Stimulated activated naive CD8-positive, alpha-beta T cell treated with anti-CD3 and anti-CD28 coated beads, Interleukin-15, Interleukin-2, amounts not matched to agents 100 U/mL and 50 U/mL, for 24 hours (primary cell): ENCODE measurements around the gene SLC25A47.
A peak's percentile ranks its signal among the peaks of the same experiment; 100 is the strongest.
"Not testable (repeated sequence)": the region's sequence is repeated elsewhere in the genome, so short reads cannot be mapped to it uniquely, and the experiment has no call there.

Source experiments
- ATAC-seq: fragments of 150-1000 bp; cut with Tn5 transposase; one replicate; pipeline ENCODE4 v1.10.0; 2021
- DNase-seq: peaks from one replicate; pipeline ENCODE4 v3.0.0; 2021

Gene SLC25A47

DNA sequence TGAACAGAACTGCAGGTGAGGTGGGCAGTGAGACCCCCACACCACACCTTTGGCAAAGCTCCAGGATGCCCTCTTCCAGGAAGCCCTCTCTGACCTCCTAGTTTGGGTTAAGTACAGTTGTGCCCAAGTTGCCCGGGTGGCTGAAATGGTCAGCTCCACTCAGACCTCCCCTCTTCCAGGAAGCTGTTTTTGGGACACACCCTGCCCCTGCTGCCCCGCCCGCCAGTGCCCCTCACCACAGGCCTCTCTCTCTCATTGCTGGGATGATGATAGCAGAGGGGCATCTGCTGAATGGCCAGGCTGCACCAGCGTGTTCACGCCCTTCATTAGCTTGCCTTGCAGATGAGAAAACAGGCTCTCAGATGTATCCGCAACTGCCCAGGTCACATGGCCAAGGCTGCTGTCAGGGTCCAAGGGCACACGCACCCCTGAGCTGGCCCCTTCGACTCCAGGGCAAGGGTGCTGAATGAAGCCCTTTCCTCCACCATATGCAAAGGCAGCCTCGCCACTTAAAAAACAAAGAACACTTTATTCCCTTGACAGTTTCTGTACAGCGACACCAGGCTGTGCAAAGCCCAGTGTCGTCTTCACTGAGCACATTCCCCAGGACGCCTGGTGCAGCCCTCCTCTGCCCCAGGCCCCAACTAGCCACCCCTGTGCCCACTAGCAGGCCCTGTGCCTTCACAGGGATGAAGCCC lies 32.4 kb upstream of the SLC25A47 start:
- DNase-seq (no peak), ATAC-seq (no peak)

DNA sequence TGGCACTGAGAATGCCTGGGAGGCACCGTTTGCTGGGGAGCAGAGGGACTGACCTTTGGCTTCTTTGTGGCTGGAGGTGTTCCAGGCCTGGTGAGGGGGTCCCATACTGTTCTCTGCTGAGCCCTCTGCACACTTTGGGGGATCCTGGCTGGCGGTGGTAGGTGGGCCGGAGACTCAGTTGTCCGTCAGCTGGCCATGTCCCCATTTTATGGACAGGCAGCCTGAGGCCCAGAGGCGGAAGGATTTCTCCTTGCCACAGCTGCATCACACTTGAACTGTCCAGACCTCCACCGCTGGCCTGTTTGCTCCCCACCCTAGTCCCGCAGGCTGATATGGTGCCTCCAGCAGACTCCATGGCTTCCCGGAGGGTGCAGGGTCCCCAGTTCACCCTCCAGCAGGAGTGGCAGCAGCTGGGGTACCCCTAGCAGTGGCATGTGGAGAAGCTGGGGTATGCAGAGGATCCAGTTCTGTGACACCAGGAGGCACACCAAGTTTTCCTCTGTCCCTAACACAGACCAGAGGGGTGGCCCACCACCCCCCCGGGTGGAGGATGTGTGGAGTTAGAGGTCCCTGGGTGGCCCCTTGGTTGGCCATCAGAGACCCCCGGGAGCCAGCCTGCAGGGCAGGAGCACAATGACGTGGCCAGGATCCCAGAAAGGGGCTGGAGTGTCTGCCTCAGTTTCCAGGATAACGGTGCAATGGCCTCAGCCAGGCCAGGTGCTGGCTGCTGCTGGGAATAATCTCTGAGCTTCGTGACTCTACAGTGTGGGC lies 31.6 kb upstream of the SLC25A47 start:
- DNase-seq, result no peak
- ATAC-seq, result no peak

DNA sequence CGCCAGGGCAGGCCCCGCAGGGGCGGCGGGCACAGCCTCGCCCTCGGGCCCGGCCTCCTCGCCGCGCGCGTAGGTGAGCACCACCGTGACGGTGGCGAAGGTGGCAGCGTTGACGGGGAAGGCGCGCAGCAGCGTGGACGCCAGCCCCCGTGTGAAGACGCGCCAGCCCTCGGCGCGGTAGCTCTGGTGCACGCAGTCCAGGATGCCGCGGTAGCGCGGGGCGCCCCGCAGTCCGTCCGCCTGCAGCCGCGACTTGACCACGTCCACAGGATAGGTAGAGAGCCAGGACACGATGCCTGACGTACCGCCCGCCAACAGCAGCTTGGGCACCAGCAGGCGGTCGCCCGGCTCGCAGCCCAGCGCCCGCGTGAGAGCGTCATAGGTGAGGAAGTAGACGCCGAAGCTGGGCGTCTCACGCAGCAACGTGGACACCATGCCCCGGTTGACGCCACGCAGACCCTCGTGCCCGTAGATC lies 30.8 kb upstream of the SLC25A47 start:
- DNase-seq, result no peak
- no peak for ATAC-seq

DNA sequence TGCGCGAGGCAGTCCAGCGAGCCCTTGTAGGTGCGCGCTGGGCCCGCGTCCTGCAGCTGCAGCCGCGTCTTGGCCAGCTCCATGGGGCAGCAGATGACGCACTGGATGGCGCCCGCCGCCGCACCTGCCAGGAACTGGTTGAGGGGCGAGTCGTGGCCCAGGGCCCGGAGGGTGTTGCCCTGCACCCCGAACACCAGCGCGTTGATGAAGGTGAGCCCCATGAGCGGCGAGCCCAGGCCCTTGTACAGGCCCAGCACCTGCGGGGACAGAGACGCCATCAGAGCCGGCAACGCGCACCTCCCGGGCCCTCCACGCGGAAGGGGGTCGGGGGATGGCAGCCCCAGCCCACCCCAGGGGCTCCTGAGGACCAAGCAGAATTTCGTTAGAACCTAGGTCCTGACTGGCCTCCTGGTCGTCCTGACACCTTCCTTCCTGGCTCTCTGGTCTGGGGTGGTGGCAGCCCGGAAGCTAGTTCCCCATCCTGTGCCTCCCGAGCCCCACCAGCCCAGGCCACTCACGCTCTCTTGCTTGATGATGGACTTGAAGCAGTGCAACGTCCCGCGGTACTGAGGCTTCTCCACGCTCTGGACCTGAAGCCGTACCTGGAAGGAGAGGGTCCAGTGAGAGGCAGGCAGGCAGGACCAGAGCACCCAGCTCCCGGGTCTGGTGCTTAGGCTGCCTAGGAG lies 30.2 kb upstream of the SLC25A47 start:
- DNase-seq (no peak), ATAC-seq (no peak)

DNA sequence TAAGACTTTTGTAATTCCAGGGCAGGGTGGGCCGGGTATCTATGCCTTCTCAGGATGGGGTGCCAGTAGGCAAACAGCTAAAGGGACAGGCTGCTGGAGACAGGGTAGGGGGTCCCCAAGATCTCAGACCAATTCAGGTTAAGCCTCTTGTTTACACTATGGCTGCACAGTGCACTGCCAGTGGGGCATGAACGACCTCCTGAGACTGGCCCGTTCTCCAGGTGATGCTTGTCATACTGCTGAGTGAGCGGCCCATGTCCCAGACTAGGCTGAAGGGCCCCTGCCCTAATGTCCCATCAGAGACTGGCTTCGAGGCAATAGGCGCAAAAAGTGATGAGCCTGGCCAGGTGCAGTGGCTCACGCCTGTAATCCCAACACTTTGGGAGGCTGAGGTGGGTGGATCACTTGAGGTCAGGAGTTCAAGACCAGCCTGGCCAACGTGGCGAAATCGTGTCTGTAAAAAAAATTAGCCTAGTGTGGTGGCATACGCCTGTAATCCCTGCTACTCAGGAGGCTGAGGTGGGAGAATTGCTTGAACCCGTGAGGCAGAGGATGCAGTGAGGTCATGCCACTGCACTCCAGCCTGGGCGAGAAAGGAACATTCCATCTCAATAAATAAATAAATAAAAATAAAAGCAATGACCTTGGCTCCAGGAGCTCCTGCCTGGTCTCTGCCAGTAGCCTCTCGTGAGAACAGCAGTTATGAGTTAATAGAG lies 29.5 kb upstream of the SLC25A47 start:
- no peak for ATAC-seq
- DNase-seq, result no peak

DNA sequence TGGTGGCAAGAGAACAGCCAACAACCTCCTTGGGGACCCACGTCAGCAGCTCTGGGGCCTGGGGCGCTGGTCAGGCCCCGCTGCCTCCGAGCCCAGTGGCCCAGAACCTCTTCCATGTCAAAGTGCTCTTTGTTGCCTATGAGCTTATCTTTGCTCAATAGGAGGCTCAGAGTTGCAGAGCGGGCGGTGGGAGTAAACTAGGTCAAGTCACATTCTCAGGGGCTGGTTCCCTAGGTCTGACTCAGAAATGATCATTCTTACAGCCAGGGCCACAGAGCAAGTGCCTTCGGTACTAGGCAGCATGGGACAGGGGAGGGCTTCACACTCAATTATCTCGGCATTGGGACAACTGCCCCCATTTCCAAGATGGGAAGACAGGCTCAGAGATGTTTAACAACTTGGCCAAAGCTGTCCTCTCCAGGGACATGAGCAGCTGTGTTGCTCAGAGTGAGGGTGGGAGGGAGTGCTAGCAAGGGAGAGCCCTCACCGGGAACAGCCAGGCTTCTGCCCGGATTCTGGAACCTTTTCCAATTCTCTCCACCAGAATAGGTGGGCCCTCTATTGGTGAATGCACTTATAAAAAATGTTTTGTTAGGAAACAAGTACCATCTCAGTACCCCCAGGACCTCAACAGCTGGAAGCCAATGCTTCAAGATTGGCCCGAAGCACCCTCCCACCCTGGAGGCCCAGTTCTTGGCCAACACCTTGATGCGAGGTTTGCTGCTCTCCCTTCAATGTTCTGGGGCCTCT lies 28.8 kb upstream of the SLC25A47 start:
- no peak for DNase-seq
- ATAC-seq, result no peak

DNA sequence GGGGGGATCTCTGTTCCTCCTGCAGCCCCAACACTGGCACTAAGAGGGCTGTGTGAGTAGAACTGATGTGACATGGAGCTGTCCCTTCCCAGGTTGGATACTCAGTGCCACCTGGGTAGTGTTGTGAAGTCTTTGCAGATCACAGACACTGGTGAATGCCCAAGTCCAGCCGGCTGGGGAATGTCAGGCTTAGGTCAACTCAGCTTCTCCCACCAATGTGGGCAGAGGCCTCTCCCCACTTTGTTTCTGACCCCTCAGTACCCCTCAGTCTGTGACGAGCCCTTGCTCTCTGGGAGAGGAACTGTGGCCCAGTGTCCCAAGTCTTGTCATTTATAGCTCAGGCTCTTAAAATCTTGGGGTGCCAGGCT lies 28.2 kb upstream of the SLC25A47 start:
- ATAC-seq, result no peak
- DNase-seq, result no peak

DNA sequence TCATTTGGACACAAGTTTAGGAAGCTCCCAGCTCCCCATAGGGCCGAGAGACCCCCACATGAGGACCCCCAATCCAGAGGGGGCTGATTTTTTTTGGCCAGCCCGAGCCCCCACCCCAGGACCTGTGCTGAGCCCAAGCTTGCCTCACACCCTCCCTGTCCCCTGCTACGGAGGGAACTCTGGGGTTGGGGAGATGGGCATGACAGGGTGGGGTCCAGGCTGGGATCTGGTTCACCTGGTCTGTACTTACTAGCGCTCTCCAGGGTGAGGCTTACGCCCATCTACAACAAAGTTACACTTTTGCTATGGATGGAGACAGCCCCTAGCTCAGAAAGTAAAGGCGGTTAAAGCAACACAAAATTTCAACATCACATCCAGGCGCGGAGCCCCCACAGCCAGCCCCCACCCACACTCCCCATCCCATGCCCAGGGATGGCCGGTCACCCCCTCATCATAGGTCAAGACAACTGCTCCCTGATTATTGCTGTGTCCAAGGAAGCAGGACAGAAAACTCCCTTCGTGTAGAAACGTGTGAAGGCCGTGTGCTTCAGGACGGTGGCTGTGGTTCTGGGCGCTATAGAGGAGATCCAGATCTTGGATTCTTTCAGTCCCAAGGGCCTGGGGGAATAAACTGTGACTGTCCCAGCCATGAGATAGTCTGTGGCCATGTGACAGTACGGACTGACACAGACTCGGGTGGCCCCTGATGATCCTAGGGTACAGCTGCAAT lies 27.6 kb upstream of the SLC25A47 start:
- no peak for ATAC-seq

DNA sequence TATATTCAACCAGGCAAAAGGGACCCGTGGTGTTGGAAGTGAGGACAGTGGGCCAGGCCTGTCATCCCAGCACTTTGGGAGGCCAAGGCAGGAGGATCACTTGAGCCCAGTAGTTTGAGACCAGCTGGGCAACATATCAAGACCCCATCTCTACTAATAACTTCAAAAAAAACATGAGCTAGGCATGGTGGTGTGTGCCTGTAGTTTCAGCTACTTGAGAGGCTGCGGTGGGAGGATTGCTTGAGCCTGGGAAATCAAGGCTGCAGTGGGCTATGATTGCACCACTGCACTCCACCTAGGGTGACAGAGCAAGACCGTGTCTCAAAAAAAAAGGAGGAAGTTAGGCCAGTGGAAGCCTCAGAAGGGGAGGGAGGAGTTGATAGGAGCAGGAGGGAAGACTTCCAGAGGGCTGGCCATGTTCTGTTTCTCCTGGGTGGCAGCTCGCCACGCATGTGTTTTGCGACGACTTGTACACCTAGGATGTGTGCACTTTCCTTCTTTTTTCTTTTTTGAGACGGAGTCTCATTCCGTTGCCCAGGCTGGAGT lies 27.0 kb upstream of the SLC25A47 start:
- ATAC-seq (no peak), DNase-seq (no peak)

More for the DNA sequence above, 27.6 kb upstream of the SLC25A47 start:
- no peak for DNase-seq

DNA sequence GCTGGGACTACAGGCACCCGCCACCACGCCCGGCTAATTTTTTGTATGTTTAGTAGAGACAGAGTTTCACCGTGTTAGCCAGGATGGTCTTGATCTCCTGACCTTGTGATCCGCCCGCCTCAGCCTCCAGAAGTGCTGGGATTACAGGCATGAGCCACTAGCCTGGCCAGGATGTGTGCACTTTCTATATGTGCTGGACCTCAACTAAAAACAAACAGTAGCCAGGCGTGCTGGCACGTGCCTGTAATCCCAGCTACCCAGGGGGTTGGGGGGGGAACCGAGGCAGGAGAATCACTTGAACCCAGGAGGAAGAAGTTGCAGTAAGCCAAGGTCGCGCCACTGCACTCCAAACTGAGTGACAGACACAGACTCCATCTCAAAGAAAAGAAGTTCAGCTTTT lies 26.4 kb upstream of the SLC25A47 start:
- not testable (repeated sequence) for DNase-seq, ATAC-seq

DNA sequence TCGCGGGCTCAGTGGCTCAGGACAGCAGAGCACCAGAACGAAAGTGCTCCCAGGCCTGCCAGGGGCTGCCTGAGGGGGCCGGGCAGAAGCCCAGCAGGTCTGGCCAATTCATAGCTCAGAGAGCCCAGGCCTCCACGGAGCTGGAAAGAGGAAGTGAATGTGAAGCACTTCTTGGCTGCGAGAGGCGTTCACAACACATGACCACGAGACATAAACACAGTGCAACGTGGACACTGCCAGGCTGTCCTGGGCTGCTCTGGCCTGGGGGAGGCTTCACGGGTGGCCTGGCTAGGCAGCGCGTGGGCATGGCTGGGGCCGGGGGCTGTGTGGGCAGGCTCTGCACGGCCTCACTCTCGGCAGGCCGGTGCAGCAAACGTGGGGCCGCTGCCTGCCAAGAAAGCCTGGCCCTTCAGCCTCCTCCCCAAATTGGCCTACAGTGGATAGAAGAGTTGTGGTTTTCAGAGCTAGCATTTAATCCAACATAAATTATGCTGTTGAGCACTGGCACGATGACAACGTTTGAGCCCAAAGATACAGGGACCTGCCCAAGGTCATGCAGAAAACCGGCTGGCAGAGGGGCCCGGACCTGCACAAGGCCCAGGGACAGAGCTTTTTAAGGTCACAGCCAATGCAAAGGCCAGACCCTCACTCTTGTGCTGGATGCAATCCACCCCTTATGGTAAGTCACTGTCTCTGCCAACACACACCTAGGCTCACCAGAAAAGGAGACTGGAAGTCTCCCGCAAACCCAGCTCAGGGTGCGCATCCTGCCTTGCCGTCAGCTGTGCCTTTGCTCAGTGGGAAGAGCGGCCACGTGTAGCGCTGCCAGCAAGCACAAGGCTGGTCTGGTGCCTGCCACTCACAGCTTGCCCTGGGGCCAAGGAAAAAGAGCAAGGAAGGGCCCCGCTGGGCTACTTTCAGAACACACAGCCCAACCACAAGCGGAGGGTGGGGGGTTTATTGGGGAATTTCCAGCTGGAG lies 25.5 kb upstream of the SLC25A47 start:
- peak; percentile 20 for ATAC-seq
- DNase-seq, result no peak

DNA sequence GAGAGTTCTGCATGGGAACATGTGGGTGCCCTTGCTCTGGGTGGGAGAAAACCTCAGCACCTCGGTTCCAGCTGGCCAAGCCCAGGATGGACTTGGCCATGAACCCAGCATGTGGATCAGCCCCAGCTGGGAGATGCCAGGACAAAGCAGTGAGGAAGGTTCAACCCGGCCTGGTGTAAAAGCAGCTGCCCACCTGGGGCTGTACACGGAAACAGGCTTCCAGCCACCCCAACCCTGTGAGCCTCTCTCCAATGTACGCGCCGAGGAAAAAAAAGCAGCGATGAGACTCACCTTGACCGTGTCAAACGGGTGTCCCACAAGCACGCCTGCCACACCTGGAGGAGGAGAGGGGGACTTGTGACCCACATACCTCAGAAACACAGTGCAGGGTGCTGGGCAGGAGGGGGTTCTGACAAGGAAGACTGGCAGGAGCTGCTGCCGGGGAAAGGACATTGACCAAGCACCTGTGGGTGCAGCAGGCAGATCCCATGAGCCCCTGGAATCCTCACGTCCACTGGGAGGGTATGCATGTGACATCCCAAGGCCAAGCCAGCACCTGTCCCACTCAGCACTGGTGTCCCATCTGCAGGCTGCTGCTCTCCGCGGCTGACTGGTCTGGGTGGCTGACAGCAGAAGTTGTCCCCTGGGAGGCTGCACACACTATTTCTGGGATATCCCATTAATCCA lies 24.4 kb upstream of the SLC25A47 start:
- DNase-seq, result no peak

DNA sequence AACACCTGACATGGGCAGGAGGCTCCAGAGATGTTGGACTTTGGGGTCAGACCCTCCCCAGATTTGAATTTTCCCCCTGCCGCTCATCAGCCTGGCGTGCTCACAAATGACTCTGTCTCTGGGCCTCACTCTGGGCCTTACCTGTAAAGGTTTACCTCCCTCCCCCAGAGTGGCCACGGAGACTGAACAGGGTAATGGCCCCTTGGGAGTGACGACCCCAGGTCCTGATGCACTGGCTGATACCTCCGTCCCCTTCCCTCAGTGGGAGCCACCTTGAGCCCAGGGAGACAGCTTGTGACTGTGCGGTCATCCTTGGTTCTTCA lies 23.9 kb upstream of the SLC25A47 start:
- ATAC-seq (no peak), DNase-seq (no peak)

More for the DNA sequence above, 24.4 kb upstream of the SLC25A47 start:
- no peak for ATAC-seq

DNA sequence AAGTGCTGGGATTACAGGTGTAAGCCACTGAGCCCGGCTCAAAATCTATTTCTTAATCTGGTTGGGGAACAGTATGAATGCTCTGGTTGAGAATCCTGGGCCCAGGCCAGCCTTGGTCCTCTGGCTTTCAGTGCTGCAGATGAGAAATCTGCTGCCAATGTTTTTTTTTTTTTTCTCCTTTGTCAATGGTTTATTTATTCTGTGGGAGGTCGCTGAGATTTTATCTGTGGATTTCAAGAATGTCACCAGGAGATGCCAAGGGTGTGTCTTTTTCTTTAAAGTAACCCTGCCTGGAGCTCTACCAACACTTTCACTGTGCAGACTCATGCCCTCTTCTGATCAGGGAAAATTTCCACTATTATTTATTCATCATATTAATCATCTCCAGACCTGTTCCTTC lies 20.5 kb upstream of the SLC25A47 start:
- DNase-seq (no peak), ATAC-seq (no peak)

DNA sequence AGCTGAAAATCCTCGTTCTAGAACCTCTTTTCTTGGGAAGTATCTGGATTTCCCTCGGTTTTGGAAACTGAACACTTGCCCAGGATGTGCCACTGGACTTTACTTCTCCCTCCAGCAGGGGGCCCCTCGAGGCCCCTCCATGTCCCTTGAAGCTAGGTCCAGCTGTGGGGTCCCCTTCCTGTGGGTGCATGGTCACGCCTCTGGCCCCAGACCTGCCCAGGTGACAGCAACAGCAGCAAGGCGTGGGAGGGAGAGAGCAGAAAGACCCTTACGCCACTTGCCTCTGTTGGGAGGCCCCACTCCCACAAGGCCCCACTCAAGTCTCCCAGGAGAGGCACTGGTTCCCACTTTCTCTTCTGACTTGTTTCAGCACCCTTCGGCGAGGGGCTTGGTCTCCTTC lies 20.0 kb upstream of the SLC25A47 start:
- ATAC-seq (no peak), DNase-seq (peak; percentile 32)

DNA sequence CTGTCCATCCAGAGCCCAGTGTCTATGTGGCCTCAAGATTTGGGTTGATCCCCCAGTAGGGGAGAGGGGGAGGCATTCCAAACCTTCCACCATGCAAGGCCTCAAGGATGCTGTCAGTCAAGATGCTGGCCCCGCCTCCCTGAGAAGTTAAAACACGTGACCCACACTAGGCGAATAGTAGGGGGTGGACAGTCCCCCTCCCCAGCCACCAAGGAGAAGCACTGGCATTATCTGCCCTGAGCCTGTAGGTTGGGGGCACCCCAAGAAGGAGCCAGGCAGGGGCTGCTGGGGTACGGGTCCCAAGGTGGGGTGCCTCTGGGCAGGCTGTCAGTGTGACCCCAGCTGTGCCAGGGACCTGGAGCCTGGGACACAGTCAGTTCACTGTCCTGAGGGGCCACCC lies 19.2 kb upstream of the SLC25A47 start:
- no peak for ATAC-seq
- no peak for DNase-seq

DNA sequence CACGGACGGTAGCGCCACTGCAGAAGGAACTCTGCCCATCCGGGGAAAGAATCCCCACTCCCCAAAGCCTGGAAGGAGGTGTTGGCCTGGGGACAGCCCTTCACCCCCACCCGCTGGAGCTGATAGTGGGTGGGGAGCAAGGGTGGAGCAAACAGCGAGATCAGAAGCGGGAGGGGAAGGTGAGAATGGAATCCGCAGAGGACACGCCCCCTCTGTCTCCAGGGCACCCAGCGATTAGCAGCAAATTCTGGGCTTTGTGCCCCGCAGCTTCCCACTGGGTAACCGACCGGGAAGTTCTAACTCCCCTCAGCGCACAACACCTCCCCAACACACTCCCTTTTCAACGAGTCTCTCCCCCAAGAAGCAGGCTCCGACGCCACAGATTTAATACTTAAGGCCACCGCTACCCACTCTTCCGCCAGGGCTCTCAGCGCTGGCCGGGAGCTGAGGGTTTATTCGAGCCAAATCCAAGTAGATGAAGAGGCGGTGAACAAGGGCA lies 18.3 kb upstream of the SLC25A47 start:
- ATAC-seq (no peak), DNase-seq (no peak)

DNA sequence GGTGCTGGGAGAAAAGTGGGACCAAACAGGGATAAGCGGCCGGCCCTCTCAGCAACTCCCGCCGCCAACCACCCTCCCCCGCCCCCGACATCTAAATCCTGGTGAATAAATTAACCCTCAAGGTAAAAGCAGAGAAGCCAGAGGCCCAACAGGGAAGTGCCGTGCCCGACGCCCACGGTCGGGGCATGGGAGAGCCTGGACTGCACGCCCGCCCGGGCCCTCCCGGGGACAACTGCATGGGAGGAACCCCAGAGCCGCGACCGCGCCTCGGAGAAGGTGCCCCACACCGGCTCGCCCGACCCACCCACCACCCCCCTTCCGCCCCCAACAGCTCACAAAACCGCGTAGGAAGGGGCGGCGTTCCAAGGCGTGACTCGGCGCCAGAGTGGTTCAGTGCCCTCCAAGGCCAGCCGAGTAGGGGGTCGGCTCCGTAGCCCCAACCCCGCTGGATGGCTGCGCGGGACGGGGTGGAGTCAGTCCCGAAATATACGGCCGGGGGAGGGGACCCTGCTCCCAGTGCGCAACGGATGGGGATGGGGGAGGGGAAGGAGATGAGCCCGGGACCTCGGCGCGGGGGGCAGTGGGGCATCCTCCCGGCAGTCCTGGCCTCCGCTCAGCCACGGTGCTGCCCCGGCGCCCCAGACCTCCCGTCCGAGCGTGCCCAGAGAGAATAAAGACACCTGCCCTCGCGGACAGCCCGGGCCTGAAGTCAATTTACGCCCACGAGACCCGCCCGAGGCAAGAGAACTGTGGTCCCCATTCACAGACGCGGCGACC lies 17.6 kb upstream of the SLC25A47 start:
- DNase-seq (peak; percentile 34), ATAC-seq (no peak)
